HG03520 (cell line): ENCODE data around the gene PKNOX2.

Experiments used
- ATAC-seq: cut with Tn5 transposase; IDR thresholded peaks from one replicate; pipeline ENCODE4 v1.9.1; 2021; ENCODE audit warnings: mild to moderate bottlenecking, moderate library complexity; ENCODE audit not compliant: unreplicated experiment

Gene PKNOX2

DNA sequence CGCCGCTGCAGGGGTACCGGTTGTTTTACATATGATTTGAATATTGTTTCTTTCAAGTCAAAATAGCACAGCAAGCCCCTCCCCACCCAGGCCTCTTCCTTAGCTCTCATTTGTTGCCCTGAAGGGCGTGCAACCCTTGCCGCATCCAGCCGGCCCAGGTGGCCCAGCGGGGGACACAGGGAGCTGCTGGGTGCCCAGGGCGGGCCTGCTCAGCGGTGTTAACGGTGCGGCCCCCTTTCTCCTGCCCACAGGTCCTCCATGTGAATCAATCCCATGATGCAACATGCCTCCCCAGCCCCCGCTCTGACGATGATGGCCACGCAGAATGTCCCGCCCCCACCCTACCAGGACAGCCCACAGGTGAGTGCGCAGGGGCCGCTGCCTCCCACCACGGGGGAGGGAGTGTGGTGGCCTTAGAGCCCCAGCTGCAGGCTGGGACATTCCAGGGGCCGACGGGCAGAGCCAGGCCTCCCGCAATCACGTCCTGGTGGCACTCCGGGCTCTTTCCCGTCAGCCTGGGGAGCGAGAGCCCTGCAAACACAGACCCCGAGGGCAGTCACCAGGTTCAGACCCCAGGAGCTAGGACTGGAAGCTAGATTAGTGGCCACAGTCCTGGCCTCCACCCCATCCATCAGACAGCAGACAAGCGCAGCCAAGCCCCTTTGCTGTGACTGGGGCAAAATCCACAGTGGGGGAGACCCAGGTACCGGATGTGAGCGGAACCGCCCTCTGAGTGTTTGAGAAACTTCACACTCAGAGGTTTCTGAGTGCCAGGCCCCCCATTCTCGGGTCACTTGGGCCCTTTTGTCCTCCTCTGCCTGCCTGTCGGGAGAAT is 186.7 kb downstream of the PKNOX2 start:
- no peak for ATAC-seq

DNA sequence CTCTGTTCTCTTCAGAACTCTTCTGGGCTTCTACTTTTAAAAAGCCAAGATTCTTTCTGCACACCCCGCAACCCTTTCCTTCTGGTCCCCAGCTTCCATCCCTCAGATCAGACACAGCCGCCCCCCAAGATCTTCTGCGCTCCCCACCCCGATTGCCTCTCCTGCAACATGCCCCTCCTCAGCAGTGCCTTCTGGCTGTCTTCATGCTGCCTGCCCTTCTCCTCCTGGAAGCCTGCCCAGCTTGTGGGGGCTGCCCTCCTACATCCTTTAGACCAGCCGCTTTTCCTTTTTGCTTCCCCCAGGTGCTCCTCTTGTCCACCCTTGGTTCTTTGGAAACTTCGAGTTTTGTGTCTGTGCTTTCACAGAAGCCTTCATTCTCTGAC is 187.3 kb downstream of the PKNOX2 start:
- no peak for ATAC-seq

DNA sequence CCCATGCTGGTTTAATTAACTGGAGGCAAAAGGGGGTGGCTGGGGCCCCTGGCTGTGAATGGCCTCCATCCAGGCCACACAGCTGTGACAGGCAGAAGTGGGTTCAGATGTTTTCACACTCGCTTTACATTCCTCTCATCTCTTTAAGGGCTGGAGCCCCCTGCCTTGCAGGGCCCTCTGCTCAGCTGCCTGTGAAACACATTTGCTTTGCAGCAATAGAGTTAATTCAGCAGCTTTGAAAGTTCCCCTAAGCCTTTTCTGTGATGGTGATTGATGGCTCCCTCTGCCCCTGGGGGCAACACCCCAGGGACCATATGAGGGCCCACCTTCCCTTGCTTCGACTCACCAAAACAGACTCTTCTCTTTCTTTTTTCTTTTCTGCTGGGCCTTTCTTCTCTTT is 192.2 kb downstream of the PKNOX2 start:
- ATAC-seq = no peak

DNA sequence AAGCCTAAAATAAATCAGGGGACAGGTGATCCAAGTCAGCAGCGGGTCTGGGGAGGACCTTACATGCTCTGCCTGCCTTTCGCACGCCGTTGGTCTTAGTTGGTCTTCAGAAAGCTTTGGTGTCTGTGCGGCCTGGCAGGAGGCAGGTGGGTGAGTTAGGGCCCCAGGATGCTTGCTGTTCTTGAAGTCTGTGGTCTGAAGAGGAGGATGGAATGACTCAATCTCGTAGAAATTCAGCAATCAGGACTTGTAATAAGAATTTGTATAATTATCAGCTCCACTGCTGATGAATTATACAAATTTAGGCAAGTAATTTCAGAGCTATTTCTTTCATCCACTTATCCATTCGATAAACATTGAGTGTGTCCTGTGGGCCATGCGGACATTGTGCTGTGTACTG is 193.0 kb downstream of the PKNOX2 start:
- no peak for ATAC-seq

DNA sequence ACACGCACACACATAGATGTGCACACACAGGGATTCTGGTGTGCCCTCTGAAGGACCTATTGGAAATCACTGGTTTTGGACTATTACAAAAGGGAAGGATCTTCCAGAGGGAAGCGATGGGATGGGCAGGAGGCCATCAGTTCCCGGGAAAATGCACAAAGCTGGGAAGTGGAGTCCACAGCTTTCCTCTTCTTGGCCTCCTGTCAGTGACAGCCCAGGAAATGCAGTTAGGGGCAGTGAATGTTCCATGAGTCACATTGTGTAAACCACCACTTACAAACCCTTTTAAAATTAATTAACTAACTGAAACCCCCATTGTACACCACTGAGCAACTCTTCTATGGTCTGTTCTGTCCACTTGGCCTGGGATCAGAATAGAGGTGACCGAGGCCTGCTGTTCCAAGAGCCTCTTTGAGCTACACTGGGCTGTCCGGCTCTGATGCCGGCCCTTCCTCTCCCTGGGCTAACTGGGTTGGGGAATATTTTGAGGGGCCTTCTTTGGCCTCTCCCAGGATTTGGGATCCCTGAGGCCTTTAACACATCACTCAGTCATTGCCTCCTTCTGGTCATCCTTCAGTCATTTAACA is 193.8 kb downstream of the PKNOX2 start:
- no peak for ATAC-seq

DNA sequence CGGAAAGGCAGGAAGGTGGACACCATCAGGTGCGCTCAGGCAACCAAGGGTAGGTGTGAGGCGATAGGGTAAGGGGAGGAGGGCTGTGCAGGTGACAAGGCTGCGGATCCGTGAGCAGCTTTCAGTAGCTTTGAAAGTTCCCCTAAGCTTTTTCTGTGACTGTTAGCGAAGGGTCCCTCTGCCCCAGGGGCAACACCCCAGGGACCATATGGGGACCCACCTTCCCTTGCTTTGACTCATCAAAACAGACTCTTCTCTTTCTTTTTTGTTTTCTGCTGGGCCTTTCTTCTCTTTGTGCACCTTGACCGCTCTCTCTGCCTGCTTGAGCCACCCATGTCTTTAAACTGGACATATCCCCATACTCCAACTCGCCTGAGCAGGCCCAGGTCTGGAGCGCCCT is 194.6 kb downstream of the PKNOX2 start:
- no peak for ATAC-seq

DNA sequence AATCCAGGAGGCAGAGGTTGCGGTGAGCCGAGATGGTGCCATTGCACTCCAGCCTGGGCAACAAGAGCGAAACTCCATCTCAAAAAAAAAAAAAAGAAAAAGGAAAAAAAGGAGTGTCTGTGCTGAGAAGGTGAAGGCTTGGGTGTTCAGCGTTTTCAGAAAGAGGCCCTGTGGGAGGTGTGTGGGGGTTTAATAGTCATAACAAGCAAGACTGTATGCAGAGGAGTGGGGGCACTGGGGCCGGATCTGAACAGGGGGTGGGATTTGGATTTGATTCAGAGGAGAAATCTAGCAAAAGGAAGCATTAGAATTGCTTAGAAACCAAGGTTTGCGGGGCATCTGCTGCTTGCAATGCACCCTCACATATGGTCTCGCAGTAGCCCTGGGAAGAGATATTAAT is 195.5 kb downstream of the PKNOX2 start:
- no peak for ATAC-seq

DNA sequence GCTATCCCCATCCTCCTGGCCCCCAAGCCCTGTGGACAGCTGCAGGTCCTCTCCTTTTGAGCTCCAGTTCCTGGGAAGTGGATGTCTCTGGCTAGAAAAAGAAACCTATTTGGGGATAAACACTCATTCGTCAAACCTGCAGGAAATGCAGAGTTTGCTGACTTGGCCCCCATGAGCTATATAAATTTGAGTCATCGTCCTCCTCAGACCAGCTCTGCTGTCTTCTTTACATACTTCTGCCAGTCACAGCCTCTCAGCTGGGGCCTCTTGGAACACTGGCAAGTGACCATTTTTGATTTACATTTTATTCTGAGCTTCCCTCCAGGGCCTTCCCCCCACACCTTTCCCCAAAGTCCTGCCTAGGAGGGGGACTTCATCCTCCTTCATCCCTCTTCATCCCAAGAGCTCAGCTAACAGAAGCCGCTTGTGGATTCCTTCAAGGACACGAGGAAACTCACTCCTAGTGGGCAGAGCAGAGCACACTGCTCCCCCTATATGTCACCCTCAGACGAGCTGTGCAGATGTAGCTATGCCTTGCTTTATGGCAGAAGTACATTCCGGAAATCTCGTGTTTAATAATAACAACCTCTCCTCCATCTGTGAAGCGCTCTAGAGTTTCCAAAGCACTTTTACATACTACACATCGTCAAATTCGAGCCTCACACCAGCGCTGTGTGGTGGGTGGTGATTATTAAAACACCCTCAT is 199.7 kb downstream of the PKNOX2 start:
- no peak for ATAC-seq

DNA sequence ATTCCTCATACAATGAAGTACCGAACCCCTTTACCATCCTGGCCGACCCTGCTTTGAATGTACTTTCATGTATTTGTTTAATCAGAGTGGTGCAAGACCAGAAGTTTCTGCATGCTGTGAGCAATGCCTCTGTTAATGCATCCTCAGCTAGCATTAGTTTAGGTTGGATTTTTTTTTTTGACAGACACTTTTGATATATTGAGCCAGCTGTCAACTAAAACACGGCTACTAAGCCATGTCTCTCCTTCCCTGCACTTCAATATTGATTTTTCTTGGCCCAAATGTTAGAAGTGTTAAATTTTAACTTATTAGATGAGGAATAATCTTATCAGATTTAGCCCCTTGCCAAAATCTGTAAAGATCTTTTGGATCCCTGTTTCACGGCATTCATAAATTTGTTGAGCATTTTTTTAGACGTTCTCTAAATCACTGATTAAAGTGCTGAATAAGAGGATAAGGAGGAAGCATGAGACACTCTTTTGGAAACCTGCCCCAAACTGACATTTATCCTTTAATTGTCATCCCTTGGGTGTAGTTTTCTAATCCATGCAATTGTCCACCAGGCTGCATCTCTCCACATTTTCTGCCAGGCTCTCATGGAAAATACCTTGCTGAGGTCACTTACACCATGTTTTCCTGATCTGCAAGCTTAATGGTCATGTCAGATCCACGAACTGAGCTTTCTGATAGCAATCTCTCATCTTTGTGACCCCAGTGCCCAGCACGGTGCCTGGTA is 200.8 kb downstream of the PKNOX2 start:
- ATAC-seq = no peak

DNA sequence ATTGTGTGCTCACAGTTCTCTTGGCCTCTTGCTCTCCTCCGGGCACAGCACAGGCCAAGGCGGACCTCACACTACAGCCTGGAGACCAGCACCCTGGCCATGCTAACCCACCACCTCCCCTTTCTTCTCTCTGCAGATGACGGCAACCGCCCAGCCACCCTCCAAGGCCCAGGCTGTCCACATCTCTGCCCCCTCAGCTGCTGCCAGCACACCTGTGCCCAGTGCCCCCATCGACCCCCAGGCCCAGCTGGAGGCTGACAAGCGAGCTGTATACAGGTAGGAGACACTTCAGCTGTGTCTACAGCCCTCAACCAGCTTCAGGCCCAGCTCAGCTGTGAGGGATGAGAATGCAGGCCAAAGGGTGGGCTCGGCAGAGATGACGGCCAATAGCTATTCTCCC is 203.2 kb downstream of the PKNOX2 start:
- ATAC-seq = no peak

DNA sequence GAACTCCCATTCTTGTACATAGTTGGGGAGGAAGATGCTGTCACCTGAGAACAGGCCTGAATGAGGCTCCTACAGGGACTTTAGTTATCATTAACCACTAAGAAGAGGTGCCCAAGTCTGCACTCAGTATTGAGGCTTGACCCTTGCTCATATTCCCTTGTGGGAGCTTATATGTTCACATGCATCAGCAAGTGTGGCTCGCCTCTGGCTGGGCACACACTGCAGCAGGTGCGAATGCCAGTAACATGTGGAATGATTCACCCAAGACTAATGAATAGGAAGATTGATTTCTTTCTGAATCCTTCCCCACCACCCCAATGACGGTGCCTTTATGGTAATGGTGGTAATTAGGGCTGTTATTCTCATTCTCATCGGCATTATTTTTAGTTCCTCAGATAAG is 204.2 kb downstream of the PKNOX2 start:
- ATAC-seq = no peak

DNA sequence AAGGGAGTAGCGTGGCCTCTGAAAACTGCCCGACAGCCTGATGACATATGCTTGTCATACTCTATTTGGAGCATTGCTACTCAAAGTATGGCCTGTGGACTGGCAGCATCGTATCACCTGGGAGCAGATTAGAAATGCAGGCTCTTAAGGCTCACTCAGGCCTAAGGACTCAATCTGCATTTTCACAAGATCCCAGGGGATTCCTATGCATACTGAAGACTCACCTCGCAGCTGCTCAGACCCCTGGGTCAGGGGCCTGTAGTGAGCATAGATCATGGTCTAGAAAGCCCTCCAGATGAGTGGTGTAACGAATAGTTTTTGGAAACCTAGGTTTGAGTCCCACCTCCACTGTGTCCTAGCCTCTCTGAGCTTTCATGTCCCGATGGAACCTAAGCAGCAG is 205.3 kb downstream of the PKNOX2 start:
- no peak for ATAC-seq

DNA sequence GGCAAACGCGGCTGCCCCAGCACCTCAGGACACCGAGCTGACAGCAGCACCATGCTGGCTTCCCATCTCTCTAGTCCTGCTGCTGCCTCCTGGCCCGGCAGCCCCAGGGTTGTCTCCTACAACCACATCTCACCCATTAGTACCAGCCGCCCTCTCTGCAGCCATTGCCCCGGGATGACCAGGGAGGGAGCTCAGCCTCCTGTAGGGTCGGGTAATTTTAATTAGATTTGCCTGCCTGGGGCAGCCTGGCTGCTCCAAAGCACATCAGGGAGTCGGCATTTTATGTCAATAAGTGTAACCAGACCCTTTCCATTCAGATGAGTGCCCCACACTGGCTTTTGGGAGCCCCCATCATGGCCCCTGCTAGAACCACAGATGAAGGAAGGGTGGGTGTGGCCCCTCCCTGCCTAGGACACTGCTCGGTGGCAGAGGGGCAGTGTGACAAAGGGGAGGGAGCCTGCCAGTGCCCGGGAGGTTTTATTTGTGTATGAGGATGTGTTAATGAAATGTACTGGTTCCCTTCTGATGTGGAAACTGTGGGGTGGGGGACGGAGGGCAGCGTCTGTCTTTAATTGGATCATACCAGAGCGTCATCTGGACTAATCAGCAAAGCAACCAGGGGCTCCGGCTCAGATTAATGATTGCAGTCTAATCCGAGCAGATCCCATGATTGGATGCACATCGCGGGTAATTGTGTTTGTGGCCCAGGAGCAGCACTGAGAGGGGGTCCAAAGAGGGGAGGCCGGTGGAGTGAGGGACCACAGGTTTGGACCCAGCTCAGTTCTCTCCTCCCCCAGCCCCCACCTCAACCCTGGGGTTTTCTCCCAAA is 206.2 kb downstream of the PKNOX2 start:
- ATAC-seq = no peak

DNA sequence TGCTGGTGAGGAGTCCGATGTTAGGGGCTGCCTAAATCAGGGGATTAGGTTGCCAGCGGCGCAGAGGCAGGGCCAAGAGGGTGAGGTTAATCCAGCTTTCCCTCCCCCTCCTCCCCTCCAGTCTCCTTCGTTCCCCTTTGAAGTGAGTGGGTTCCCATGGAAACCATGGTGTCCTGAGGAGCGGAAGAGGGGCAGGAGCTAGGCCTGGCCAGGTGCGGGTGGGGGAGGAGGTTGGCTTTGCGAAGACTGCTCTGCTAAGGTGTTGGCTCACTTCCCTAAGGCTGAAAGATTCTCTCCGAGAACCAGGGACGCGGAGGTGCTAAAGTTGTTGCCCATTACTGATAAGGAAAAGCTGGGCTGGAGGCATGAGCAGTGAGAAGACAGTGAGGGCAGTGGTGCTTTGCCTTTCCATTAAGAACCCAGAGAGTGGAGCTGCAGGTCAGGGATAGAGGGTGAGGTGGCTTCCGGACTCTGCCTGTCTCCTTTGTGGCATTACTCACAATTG is 206.9 kb downstream of the PKNOX2 start:
- no peak for ATAC-seq

DNA sequence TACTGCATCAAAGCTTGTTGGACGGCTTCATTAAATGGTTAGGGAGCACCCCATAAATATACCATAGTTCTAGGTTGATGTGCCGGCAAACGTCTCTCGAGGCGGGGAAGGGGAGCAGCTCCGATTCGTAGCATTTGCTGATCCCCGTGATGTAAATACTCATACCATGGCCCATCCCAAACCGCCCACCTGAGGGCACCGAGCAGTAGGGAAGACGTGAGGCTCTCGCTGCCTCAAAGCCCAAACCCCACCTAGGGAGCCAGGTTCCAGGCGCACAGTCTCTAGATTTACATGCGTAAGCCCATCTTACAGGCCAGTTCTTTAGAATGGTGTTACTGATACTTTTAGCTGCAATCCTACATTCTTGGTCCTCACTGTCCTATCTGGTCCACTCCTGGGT is 207.5 kb downstream of the PKNOX2 start:
- ATAC-seq = no peak

DNA sequence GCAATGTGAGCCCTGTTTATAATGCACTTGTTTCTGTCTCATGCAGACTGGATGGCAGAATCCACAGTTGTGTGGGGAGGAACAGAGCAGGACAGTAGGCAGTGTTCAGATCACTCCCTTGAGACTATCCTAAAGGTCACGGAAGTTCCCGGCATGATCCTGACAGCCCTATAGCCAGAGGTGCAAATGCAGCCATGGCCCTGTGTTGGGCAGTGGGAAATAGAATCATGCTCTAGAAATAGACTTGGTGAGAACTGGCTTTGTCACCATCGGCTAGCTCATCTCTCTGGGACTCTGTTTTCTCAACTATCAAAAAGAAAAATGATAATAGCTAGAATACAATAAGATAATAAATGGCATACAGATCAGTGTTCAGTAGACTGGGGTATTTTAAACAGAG is 208.4 kb downstream of the PKNOX2 start:
- ATAC-seq = no peak

DNA sequence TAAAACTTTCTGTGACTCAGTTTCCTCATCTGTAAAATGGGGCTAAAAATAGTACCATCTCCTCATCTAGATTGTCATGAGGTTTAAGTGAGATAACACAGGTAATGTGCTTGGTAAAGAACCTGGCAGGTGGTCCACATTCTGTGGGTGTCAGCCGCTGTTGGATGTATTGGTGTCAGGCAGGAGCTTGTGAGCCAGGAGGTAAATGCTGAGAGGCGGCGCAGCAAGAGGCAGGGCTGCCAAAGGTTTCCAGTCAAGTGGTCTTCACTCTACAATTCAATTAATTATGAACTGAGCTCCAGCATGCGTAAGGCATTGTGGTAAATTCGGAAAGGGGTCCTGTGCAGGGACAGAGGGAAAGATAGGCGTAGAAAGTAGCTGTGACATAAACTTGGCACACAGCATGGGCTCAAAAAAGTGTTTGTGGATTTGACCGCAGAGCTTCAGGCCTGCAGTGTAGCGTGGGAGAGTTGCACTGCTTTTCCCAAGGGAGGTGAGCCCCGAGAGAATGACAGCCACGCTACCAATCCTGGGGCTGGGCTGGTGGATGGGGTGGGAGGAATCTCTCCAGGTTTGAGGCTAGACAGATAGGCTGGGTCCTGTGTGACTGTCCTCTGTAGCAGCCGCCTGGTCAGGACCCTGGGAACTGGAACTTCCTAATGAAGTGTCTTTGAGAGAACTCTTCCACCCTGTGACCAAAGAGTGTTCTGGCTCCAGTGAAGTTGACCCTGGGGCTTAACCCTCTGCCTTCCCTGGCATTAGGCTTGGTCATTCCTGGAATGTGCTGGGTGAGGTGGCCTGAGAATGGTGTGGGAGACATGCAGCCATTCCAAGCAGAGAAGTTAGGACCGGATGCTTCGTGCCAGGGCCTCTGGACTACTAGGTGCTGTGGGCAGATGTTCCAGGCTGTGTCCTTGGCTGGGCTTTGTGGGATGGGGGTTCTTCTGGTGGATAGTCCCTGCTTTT is 209.2 kb downstream of the PKNOX2 start:
- no peak for ATAC-seq

DNA sequence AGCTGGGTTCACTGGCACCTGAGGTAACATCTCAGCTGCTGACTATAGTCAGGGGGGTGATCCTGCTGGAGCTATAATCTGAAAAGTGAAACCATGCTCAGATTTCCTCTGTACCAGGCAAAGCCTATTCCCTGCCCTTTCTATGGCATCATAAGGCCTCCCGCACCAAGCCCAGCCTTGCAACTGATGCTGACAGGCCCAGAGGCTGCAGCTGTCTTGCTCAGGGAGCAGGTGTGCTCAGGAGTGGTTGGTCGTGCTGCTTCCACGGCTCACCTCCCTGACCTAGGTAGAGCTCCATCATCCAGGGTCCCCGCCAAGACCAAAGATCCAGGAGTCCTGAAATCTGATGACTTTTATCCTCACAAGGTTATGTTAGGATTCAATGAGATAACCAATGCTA is 209.8 kb downstream of the PKNOX2 start:
- no peak for ATAC-seq

DNA sequence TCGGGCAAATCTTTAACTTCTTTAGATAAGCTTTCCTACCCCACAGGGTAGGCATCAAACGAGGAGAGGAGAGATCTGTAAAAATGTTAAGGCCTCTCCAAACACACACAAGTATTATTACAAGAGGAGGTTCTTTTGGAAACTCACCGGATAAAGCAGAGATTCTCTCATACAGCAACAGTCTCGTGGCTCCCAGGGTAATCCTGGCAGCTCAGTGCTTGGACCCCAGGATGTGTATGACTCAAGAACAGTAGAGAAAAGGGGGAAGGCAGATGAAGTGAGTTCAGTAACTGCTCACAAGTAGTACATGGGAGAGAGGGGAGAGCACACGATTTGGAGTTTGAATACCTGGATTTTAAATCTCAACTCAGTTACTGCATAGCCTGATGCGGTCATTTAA is 210.6 kb downstream of the PKNOX2 start:
- ATAC-seq = no peak
